K562 (cell line): Measurements from ENCODE around the gene ENHO. TPM values are rescaled to one million over a fixed set of nuclear protein-coding genes. Genes with fewer than 3 reads are reported as not detected.

Experiments
- ATAC-seq: fragments of 200-7000 bp; cut with Tn5 transposase; 3 replicates; pipeline ENCODE4 v1.9.1; 2020; ENCODE audit warnings: moderate library complexity
- BruUV-seq: library from RNA; stranded (reverse); fragments of 400-500 nt; replicated peaks from 2 replicates; lab custom pipeline; 2021; lab: Mats Ljungman, UMichigan
- CTCF ChIA-PET: fragments of 300-600 bp; formaldehyde crosslinking; extraction: SDS; loops from one replicate; lab custom pipeline; 2021; ENCODE audit warnings: low intra/inter-chr PET ratio; lab: Yijun Ruan, JAX
- POLR2A ChIA-PET: fragments of 300-600, 350-650 bp; sonication (Branson Sonifier 250); formaldehyde crosslinking; extraction: SDS; loops from one replicate; lab custom pipeline; 2021; ENCODE audit warnings: antibody characterized with exemption, inconsistent platforms; lab: Yijun Ruan, JAX
- DNase-seq, 4 experiments: peaks; one replicate each; pipeline versions ENCODE4 v3.0.0 to v3.0.0-alpha.2; 2011 to 2018; ENCODE audit warnings: low spot score in 3 of 4, mixed read lengths in 3 of 4; ENCODE audit errors: extremely low read depth in 1 of 4
- FAIRE-seq: peaks from 2 replicates; lab custom pipeline; 2011; peaks lifted over from hg19 to GRCh38; lab: Jason Lieb, UNC
- H2AFZ ChIP-seq: 2 replicates; pipeline ENCODE4 v1.6.0; 2011; ENCODE audit warnings: low read depth, low read length, control low read depth, inconsistent platforms
- H3K27ac ChIP-seq: fragments of 200-600 bp; 3 replicates; pipeline ENCODE4 v1.8.0; 2011; ENCODE audit warnings: low read depth, mild to moderate bottlenecking, control low read depth, inconsistent platforms, low read length, moderate library complexity, mixed read lengths; ENCODE audit errors: extremely low read depth
- H3K27me3 ChIP-seq, 2 experiments: fragments of 300-600 bp in 1 of 2; 2 replicates in 1 of 2; 3 replicates in 1 of 2; pipeline versions ENCODE4 v1.6.0 to v1.8.0; 2011; ENCODE audit warnings: inconsistent platforms in 2 of 2, low read length in 2 of 2, mild to moderate bottlenecking in 1 of 2, mixed read lengths in 1 of 2, moderate library complexity in 1 of 2; ENCODE audit not compliant: control insufficient read depth in 2 of 2, insufficient read depth in 2 of 2
- H3K36me3 ChIP-seq: fragments of 300-600 bp; 3 replicates; pipeline ENCODE4 v1.8.0; 2011; ENCODE audit warnings: mild to moderate bottlenecking, low read length, inconsistent platforms; ENCODE audit not compliant: control insufficient read depth, insufficient read depth
- H3K4me1 ChIP-seq, 2 experiments: fragments of 200-600 bp in 1 of 2; replicated peaks in 1 of 2; 2 replicates in 1 of 2; 3 replicates in 1 of 2; pipeline versions ENCODE4 v1.5.1 to v1.8.0; 2011; ENCODE audit warnings: inconsistent platforms in 2 of 2, low read length in 2 of 2, mild to moderate bottlenecking in 1 of 2, mixed read lengths in 1 of 2, moderate library complexity in 1 of 2; ENCODE audit not compliant: control insufficient read depth in 2 of 2, insufficient read depth in 2 of 2
- H3K4me2 ChIP-seq: 2 replicates; pipeline ENCODE4 v1.6.1; 2011; ENCODE audit warnings: low read length, control low read depth, inconsistent platforms, mixed read lengths; ENCODE audit not compliant: insufficient read depth
- H3K4me3 ChIP-seq: fragments of 200-600 bp; sonication (generic), shearing (Covaris generic); 2 replicates; pipeline ENCODE4 v1.5.1; 2016; ENCODE audit warnings: control low read depth, inconsistent platforms
- H3K79me2 ChIP-seq: fragments of 200-600 bp; 3 replicates; pipeline ENCODE4 v1.8.0; 2011; ENCODE audit warnings: low read length, inconsistent platforms; ENCODE audit not compliant: control insufficient read depth, insufficient read depth
- H3K9ac ChIP-seq, 2 experiments: 2 replicates each; pipeline versions ENCODE4 v1.6.0 to v1.6.1; 2011; ENCODE audit warnings: low read depth in 2 of 2, low read length in 2 of 2, control low read depth in 1 of 2, inconsistent platforms in 1 of 2, mild to moderate bottlenecking in 1 of 2, mixed read lengths in 1 of 2; ENCODE audit not compliant: insufficient read depth in 1 of 2
- H3K9me1 ChIP-seq: one replicate; pipeline ENCODE4 v1.6.0; 2011; ENCODE audit warnings: inconsistent platforms, mild to moderate bottlenecking, low read length, moderate library complexity; ENCODE audit not compliant: control insufficient read depth, insufficient read depth
- H3K9me3 ChIP-seq: replicated peaks from 2 replicates; pipeline ENCODE4 v1.5.1; 2011; ENCODE audit warnings: low read depth, low read length, inconsistent platforms; ENCODE audit not compliant: control insufficient read depth, insufficient read depth
- H4K20me1 ChIP-seq: replicated peaks from 2 replicates; pipeline ENCODE4 v1.6.1; 2011; ENCODE audit warnings: low read length, inconsistent platforms, mixed read lengths; ENCODE audit not compliant: control insufficient read depth, insufficient read depth
- CREB3 ChIP-seq: fragments of 450-650 bp; conservative IDR thresholded peaks from 2 replicates; pipeline ENCODE4 v1.6.1; 2016; ENCODE audit warnings: missing genetic modification characterization, low read depth, mild to moderate bottlenecking, missing compliant biosample characterization, moderate library complexity
- MECOM ChIP-seq: fragments of 250-450 bp; sonication (Bioruptor Pico); IDR thresholded peaks from 2 replicates; pipeline ENCODE4 v1.8.0; 2022; ENCODE audit warnings: inconsistent platforms
- POLR3G ChIP-seq: IDR thresholded peaks from 2 replicates; pipeline ENCODE4 v1.6.1; 2011; ENCODE audit not compliant: insufficient read length, insufficient replicate concordance; ENCODE audit errors: extremely low read depth
- RBM25 ChIP-seq: fragments of 200-400 bp; formaldehyde crosslinking; IDR thresholded peaks from 2 replicates; pipeline ENCODE4 v1.6.1; 2018; ENCODE audit warnings: low read length, low read depth, moderate library complexity; ENCODE audit not compliant: severe bottlenecking
- RNF2 ChIP-seq: sonication (generic); IDR thresholded peaks from 2 replicates; pipeline ENCODE4 v1.6.1; 2016
- SFPQ ChIP-seq: fragments of 200-400 bp; formaldehyde crosslinking; IDR thresholded peaks from 2 replicates; pipeline ENCODE4 v1.6.1; 2017; ENCODE audit warnings: mild to moderate bottlenecking, low read depth, low read length, moderate library complexity
- ZBED1 ChIP-seq: IDR thresholded peaks from 2 replicates; pipeline ENCODE4 v1.6.1; 2014
- ZBTB43 ChIP-seq: sonication (generic); formaldehyde crosslinking; IDR thresholded peaks from 2 replicates; pipeline ENCODE4 v1.8.0; 2023; ENCODE audit warnings: mild to moderate bottlenecking, missing genetic modification reagents
- ZFPM2 ChIP-seq: fragments of 250-450 bp; sonication (Bioruptor Pico); IDR thresholded peaks from 2 replicates; pipeline ENCODE4 v1.5.1; 2022; ENCODE audit warnings: mild to moderate bottlenecking
- ZNF133 ChIP-seq: fragments of 250-450 bp; sonication (Bioruptor Pico); IDR thresholded peaks from 2 replicates; pipeline ENCODE4 v1.4.0; 2020; ENCODE audit warnings: mild to moderate bottlenecking
- ZNF197 ChIP-seq: fragments of 200-800 bp; sonication (Bioruptor generic); IDR thresholded peaks from 2 replicates; pipeline ENCODE4 v1.6.1; 2016; ENCODE audit warnings: low read depth, missing genetic modification characterization, missing compliant biosample characterization
- WGBS: fragments of 100-300 bp; shearing (Covaris generic); methylation state at CpG from one replicate; pipeline ENCODE4 v1.1.6; 2016; ENCODE audit warnings: low coverage, mixed read lengths; ENCODE audit not compliant: insufficient coverage; ENCODE audit errors: missing lambda C conversion rate; 5-methylcytosine and 5-hydroxymethylcytosine counted together
- in situ Hi-C: fragments of 300-500 bp; cut with MboI; formaldehyde crosslinking; loops from 4 replicates; pipeline ENCODE4 v1.15.0; 2018; ENCODE audit warnings: inconsistent platforms, mixed read lengths
- intact Hi-C: fragments of 100-400 bp; cut with micrococcal nuclease; formaldehyde crosslinking; loops from 2 replicates; pipeline ENCODE4 v1.14.2; 2022
- polyA plus RNA-seq, 8 experiments: library from polyadenylated mRNA; depleted of rRNA in 4 of 8; stranded (reverse) in 5 of 8; unstranded in 3 of 8; fragments of >200 nt; fragmentation: Nextera tagmentation in 2 of 8; fragmentation: Illumina TruSeq in 1 of 8; extraction: Ambion mirVana in 2 of 8; extraction: Trizol in 1 of 8; gene quantifications; 2 replicates each; pipeline versions ENCODE4 v1.2.1 to v1.2.3, GENCODE V29; 2011 to 2014; ENCODE audit warnings: inconsistent platforms in 1 of 8, missing spikeins in 1 of 8
- total RNA-seq, 7 experiments: library from RNA; depleted of rRNA in 6 of 7; stranded (reverse); fragments of >200 nt in 6 of 7; fragmentation: Illumina TruSeq in 2 of 7; extraction: Trizol in 2 of 7; gene quantifications; 2 replicates each; pipeline versions ENCODE4 v1.2.1 to v1.2.3, GENCODE V29; 2011 to 2021; ENCODE audit warnings: low replicate concordance in 1 of 7

ENHO gene
- total and polyA plus RNA-seq, 9 of the 15 experiments (the other 6 are each of a cell fraction or from before 2014, with no cell fraction given) = 0.24 TPM; not detected in 8

GRCh38 chr9:34566322-34566721 lies 43.5 kb upstream of the ENHO start:
- Histone ChIP-seq H3K4me1 (no peaks in the 10 kb centered on the region; a peak in 1 of 5 replicates), H3K4me3 (no peak overlapping the region), H3K79me2 (no peaks in the 10 kb centered on the region), H2AFZ (no peak overlapping the region), H3K36me3 (no peaks in the 10 kb centered on the region), H3K27me3 (peaks cover 6 to 68% of the 10 kb centered on the region in 2 experiments; a peak in 4 of 5 replicates), H3K27ac (no peak overlapping the region), H3K9ac (no peak overlapping the region), H3K4me2 (no peak overlapping the region), H3K9me3 (no peaks in the 10 kb centered on the region), H4K20me1 (no peaks in the 10 kb centered on the region; the same call in 1 of the 2 replicates), H3K9me1 (no peaks in the 10 kb centered on the region)
- FAIRE-seq (no peak), ATAC-seq (no peak), DNase-seq (no peak)
- intact Hi-C loops = no loop called here
- no TSS peak for BruUV-seq
- in situ Hi-C loops = no loop called here
- TF ChIP-seq SFPQ (no peak), RBM25 (no peak)
- WGBS = 5% methylated on average over 5 of the region's 8 CpGs
- POLR2A ChIA-PET = no interaction called here
- CTCF ChIA-PET = no interaction called here

GRCh38 chr9:34565856-34566255 lies 43.1 kb upstream of the ENHO start:
- Histone ChIP-seq H3K4me1 (peaks cover 0 to 1% of the 10 kb centered on the region in 2 experiments; a peak in 2 of 5 replicates), H3K27me3 (peaks cover 6 to 63% of the 10 kb centered on the region in 2 experiments; a peak in 4 of 5 replicates), H3K4me3 (no peak overlapping the region), H4K20me1 (no peaks in the 10 kb centered on the region; the same call in 1 of the 2 replicates), H3K36me3 (no peaks in the 10 kb centered on the region), H3K9ac (no peak overlapping the region), H3K9me3 (no peaks in the 10 kb centered on the region), H3K79me2 (no peaks in the 10 kb centered on the region), H3K27ac (no peak overlapping the region), H2AFZ (no peak overlapping the region), H3K9me1 (no peaks in the 10 kb centered on the region), H3K4me2 (no peak overlapping the region)
- CTCF ChIA-PET = interaction anchor here (0.6 kb wide), 1 partner anchor 31 kb away, joined by 4 read pairs; no protein-coding TSS in a partner anchor
- DNase-seq (no peak), FAIRE-seq (no peak), ATAC-seq (no peak)
- no TSS peak for BruUV-seq
- in situ Hi-C loops = no loop called here
- intact Hi-C loops = no loop called here
- POLR2A ChIA-PET = no interaction called here
- no CpG with 5 or more reads among the region's 8 CpGs for WGBS
- TF ChIP-seq ZBED1 (no peak), RNF2 (no peak), CREB3 (tag) (no peak), POLR3G (no peak), MECOM (CRISPR knock-in tag) (no peak), ZBTB43 (CRISPR knock-in tag) (no peak), ZNF197 (no peak), ZFPM2 (CRISPR knock-in tag) (no peak), ZNF133 (CRISPR knock-in tag) (no peak)
